Femur (tissue), 1 donor: ENCODE measurements around the gene OBP2B.
"Not testable (repeated sequence)": the region's sequence is repeated elsewhere in the genome, so short reads cannot be mapped to it uniquely, and the experiment has no call there.

Experiments used
- DNase-seq: peaks from one replicate; pipeline ENCODE4 v3.0.0-alpha.2; 2017

OBP2B gene

GRCh38 chr9:133208880-133209300, at the start of gene OBP2B:
OBP2B (minus strand) TSS chr9:133209250; CDS start chr9:133209199, 51 bp downstream.
- not testable (repeated sequence) for DNase-seq

GRCh38 chr9:133258061-133259015, 49.3 kb upstream of the OBP2B start:
- no peak for DNase-seq

- DNase-seq = no peak
These were observed 48.5 kb upstream of the OBP2B start for GRCh38 chr9:133257465-133257956.

- DNase-seq = no peak
These were observed 47.6 kb upstream of the OBP2B start for GRCh38 chr9:133256686-133257091.

GRCh38 chr9:133256136-133256461, 47.0 kb upstream of the OBP2B start:
- DNase-seq = no peak

- no peak for DNase-seq
These were observed 46.5 kb upstream of the OBP2B start for GRCh38 chr9:133255371-133256135.

GRCh38 chr9:133254471-133254870, 45.4 kb upstream of the OBP2B start:
- no peak for DNase-seq

GRCh38 chr9:133253268-133253667, 44.2 kb upstream of the OBP2B start:
- no peak for DNase-seq

- no peak for DNase-seq
These were observed 43.4 kb upstream of the OBP2B start for GRCh38 chr9:133252301-133253020.

- DNase-seq = no peak
These were observed 42.7 kb upstream of the OBP2B start for GRCh38 chr9:133251773-133252172.

GRCh38 chr9:133251221-133251620, 42.2 kb upstream of the OBP2B start:
- DNase-seq = not testable (repeated sequence)

GRCh38 chr9:133250741-133251170, 41.7 kb upstream of the OBP2B start:
- DNase-seq = no peak

- no peak for DNase-seq
These were observed 40.3 kb upstream of the OBP2B start for GRCh38 chr9:133249337-133249736.

GRCh38 chr9:133248726-133249295, 39.8 kb upstream of the OBP2B start:
- DNase-seq = no peak

- DNase-seq = no peak
These were observed 38.6 kb upstream of the OBP2B start for GRCh38 chr9:133247632-133248031.

GRCh38 chr9:133246991-133247390, 37.9 kb upstream of the OBP2B start:
- DNase-seq = no peak

GRCh38 chr9:133246562-133246961, 37.5 kb upstream of the OBP2B start:
- DNase-seq = no peak

GRCh38 chr9:133242991-133243390, 33.9 kb upstream of the OBP2B start:
- no peak for DNase-seq

GRCh38 chr9:133242241-133242640, 33.2 kb upstream of the OBP2B start:
- no peak for DNase-seq

- DNase-seq = no peak
These were observed 30.6 kb upstream of the OBP2B start for GRCh38 chr9:133239533-133240090.

- peak; percentile 58 for DNase-seq
These were observed 29.9 kb upstream of the OBP2B start for GRCh38 chr9:133238851-133239532.
